Keratinocyte (primary cell): ENCODE measurements around the gene COMMD4. TPM values are rescaled to one million over a fixed set of nuclear protein-coding genes. Genes with fewer than 3 reads are reported as not detected.
"Not testable (repeated sequence)": the region's sequence is repeated elsewhere in the genome, so short reads cannot be mapped to it uniquely, and the experiment has no call there.

Experiments
- DNase-seq: peaks from one replicate; pipeline ENCODE4 v3.0.0-alpha.2; 2011; ENCODE audit warnings: low read depth, missing footprints, low spot score
- FAIRE-seq: peaks from 2 replicates; lab custom pipeline; 2011; peaks lifted over from hg19 to GRCh38; lab: Jason Lieb, UNC
- H2AFZ ChIP-seq: 2 replicates; pipeline ENCODE4 v1.6.0; 2012; ENCODE audit warnings: low read length, control low read depth, inconsistent platforms; ENCODE audit not compliant: control insufficient read depth
- H3K27ac ChIP-seq: 2 replicates; pipeline ENCODE4 v1.5.1; 2011; ENCODE audit warnings: low read length; ENCODE audit not compliant: control insufficient read depth, insufficient read depth
- H3K27me3 ChIP-seq: 3 replicates; pipeline ENCODE4 v1.6.0; 2011; ENCODE audit warnings: low read length; ENCODE audit not compliant: control insufficient read depth, insufficient read depth; ENCODE audit errors: extremely low read depth
- H3K36me3 ChIP-seq, 2 experiments: 2 replicates in 1 of 2; 3 replicates in 1 of 2; pipeline ENCODE4 v1.5.1; 2011; ENCODE audit warnings: low read length in 2 of 2, mild to moderate bottlenecking in 1 of 2; ENCODE audit not compliant: control insufficient read depth in 2 of 2, insufficient read depth in 2 of 2; ENCODE audit errors: extremely low read depth in 1 of 2
- H3K4me1 ChIP-seq: 3 replicates; pipeline ENCODE4 v1.5.1; 2011; ENCODE audit warnings: low read length; ENCODE audit not compliant: control insufficient read depth, insufficient read depth; ENCODE audit errors: extremely low read depth
- H3K4me2 ChIP-seq: 3 replicates; pipeline ENCODE4 v1.6.0; 2011; ENCODE audit warnings: low read depth, low read length; ENCODE audit not compliant: control insufficient read depth, insufficient read depth; ENCODE audit errors: extremely low read depth
- H3K4me3 ChIP-seq, 3 experiments: fragments of 200-600 bp in 1 of 3; sonication (generic) in 1 of 3; 2 replicates in 2 of 3; 3 replicates in 1 of 3; pipeline ENCODE4 v1.5.1; 2011 to 2016; ENCODE audit warnings: low read length in 3 of 3, mild to moderate bottlenecking in 3 of 3, control low read depth in 2 of 3, inconsistent platforms in 1 of 3, low read depth in 1 of 3, mixed read lengths in 1 of 3, mixed run types in 1 of 3, moderate library complexity in 1 of 3; ENCODE audit not compliant: control insufficient read depth in 2 of 3, insufficient read depth in 2 of 3; ENCODE audit errors: extremely low read depth in 1 of 3
- H3K79me2 ChIP-seq: 2 replicates; pipeline ENCODE4 v1.6.0; 2012; ENCODE audit warnings: low read length; ENCODE audit not compliant: control insufficient read depth, insufficient read depth
- H3K9ac ChIP-seq: 3 replicates; pipeline ENCODE4 v1.6.0; 2011; ENCODE audit warnings: low read length; ENCODE audit not compliant: control insufficient read depth, insufficient read depth; ENCODE audit errors: extremely low read depth
- H3K9me1 ChIP-seq: 3 replicates; pipeline ENCODE4 v1.6.0; 2011; ENCODE audit warnings: low read length; ENCODE audit not compliant: control insufficient read depth, insufficient read depth; ENCODE audit errors: extremely low read depth
- H3K9me3 ChIP-seq: 2 replicates; pipeline ENCODE4 v1.5.1; 2012; ENCODE audit warnings: low read depth, low read length; ENCODE audit not compliant: control insufficient read depth
- H4K20me1 ChIP-seq: 3 replicates; pipeline ENCODE4 v1.6.0; 2011; ENCODE audit warnings: low read length; ENCODE audit not compliant: control insufficient read depth, insufficient read depth; ENCODE audit errors: extremely low read depth
- CTCF ChIP-seq, 3 experiments: IDR thresholded peaks in 1 of 3; conservative IDR thresholded peaks in 1 of 3; optimal IDR thresholded peaks in 1 of 3; 2 replicates in 2 of 3; 3 replicates in 1 of 3; pipeline versions ENCODE3 to v1.5.1; 2011; ENCODE audit warnings: low read length in 3 of 3, mild to moderate bottlenecking in 3 of 3, moderate library complexity in 2 of 3, control low read depth in 1 of 3, inconsistent platforms in 1 of 3; ENCODE audit not compliant: insufficient read depth in 2 of 3; ENCODE audit errors: extremely low read depth in 1 of 3
- EZH2 ChIP-seq: IDR thresholded peaks from one replicate; pipeline ENCODE4 v1.6.1; 2012; ENCODE audit warnings: inconsistent platforms, mild to moderate bottlenecking, low read length, moderate library complexity
- dilution Hi-C: fragments of 300-500 bp; cut with MboI; formaldehyde crosslinking; loops from one replicate; pipeline ENCODE4 v1.7.0; 2020; ENCODE audit warnings: low sequenced_read_pairs; ENCODE audit not compliant: extremely low pct_ligation_motif_present
- polyA plus RNA-seq, 5 experiments: library from polyadenylated mRNA; depleted of rRNA in 3 of 5; stranded (reverse) in 3 of 5; stranded (forward) in 1 of 5; unstranded in 1 of 5; fragments of >200 nt; gene quantifications; 1 replicate in 1 of 5; 2 replicates in 3 of 5; 3 replicates in 1 of 5; pipeline versions ENCODE4 v1.2.1 to v1.2.3, GENCODE V29; 2011 to 2012; ENCODE audit warnings: missing spikeins in 2 of 5, low read depth in 1 of 5, low replicate concordance in 1 of 5
- small RNA-seq, 3 experiments: library from RNA; depleted of rRNA; stranded (forward); fragments of <200 nt; gene quantifications; one replicate each; pipeline ENCODE3, GENCODE V24; 2012; ENCODE audit warnings: low read depth in 3 of 3, low replicate concordance in 1 of 3; ENCODE audit not compliant: insufficient read length in 3 of 3

Gene COMMD4
- polyA plus RNA-seq, 1 donor (not counting 4 experiments of a cell fraction or from before 2014, with no cell fraction given), result 48.2 TPM

GRCh38 chr15:75380773-75381172 lies 44.9 kb downstream of the COMMD4 start:
- Histone ChIP-seq H3K4me3 (no peak overlapping the region), H3K9me1 (no peaks in the 10 kb centered on the region), H3K4me2 (no peak overlapping the region), H3K79me2 (no peaks in the 10 kb centered on the region), H3K9me3 (no peaks in the 10 kb centered on the region), H3K9ac (no peak overlapping the region), H2AFZ (no peak overlapping the region), H3K36me3 (peaks cover 21 to 30% of the 10 kb centered on the region in 2 experiments), H3K4me1 (no peaks in the 10 kb centered on the region), H4K20me1 (no peaks in the 10 kb centered on the region), H3K27ac (no peak overlapping the region), H3K27me3 (no peaks in the 10 kb centered on the region)
- FAIRE-seq (no peak), DNase-seq (no peak)
- TF ChIP-seq CTCF (optimal IDR thresholded peaks at IDR 0.05 in 1 of 3, IDR thresholded peaks at IDR 0.05 in 1 of 3, conservative IDR thresholded peaks at IDR 0.05 in 1 of 3; ENCODE audit: extremely low read depth in 1 of 3, insufficient read depth in 2 of 3, low read length in 3 of 3) (no peak), EZH2 (no peak)
- dilution Hi-C loops, result no loop called here

- H3K4me2 ChIP-seq, H3K9ac ChIP-seq, DNase-seq, H3K27ac ChIP-seq, H4K20me1 ChIP-seq, dilution Hi-C loops, H3K4me1 ChIP-seq, H3K79me2 ChIP-seq, FAIRE-seq, H2AFZ ChIP-seq, H3K9me3 ChIP-seq, H3K9me1 ChIP-seq, H3K4me3 ChIP-seq, H3K27me3 ChIP-seq: not testable (repeated sequence)
- H3K36me3 ChIP-seq, result peaks cover 26 to 44% of the 10 kb centered on the region in 2 experiments
Measured at GRCh38 chr15:75383986-75384385, 48.1 kb downstream of the COMMD4 start.

Small RNA genes within 50 kb of the gene (small RNA-seq; reads per million reads assigned to genes)
- 0 reads per million in 3 experiments for gene RN7SL327P

Other genes starting within 250 kb of the COMMD4 start
- 1.8 to 5.3 TPM (median 2.1 TPM) in 3 replicates for gene C15orf39, start 134.2 kb upstream of the COMMD4 start, polyA plus RNA-seq
- gene GOLGA6C, start 77.7 kb upstream of the COMMD4 start, polyA plus RNA-seq, result not detected in 3 replicates
- gene GOLGA6D, start 53.2 kb upstream of the COMMD4 start, polyA plus RNA-seq, result 0.03 TPM in 1 of 3 replicates, not detected in the others
- gene NEIL1, start 11.0 kb downstream of the COMMD4 start, polyA plus RNA-seq, result 3.6 to 10.4 TPM (median 5.5 TPM) in 3 replicates
- gene MAN2C1, start 32.5 kb downstream of the COMMD4 start, polyA plus RNA-seq, result 35.4 to 63.0 TPM (median 42.3 TPM) in 3 replicates
- gene SIN3A, start 115.6 kb downstream of the COMMD4 start, polyA plus RNA-seq, result 12.4 to 26.1 TPM (median 19.4 TPM) in 3 replicates
- gene PTPN9, start 243.3 kb downstream of the COMMD4 start, polyA plus RNA-seq, result 32.8 to 45.9 TPM (median 34.7 TPM) in 3 replicates